Vagina (tissue), 2 donors: Measurements from ENCODE around the gene GRAMD2A. TPM values are rescaled to one million over a fixed set of nuclear protein-coding genes. Genes with fewer than 3 reads are reported as not detected.

Source experiments
- DNase-seq, 2 donors: peaks; one replicate each; pipeline ENCODE4 v3.0.0-alpha.2; 2017; ENCODE audit errors: extremely low spot score in 2 of 2
- H3K27ac ChIP-seq: fragments of 200-600 bp; sonication (generic); one replicate; pipeline ENCODE4 v1.5.1; 2019
- H3K27me3 ChIP-seq: fragments of 200-600 bp; sonication (generic); one replicate; pipeline ENCODE4 v1.5.1; 2019
- H3K36me3 ChIP-seq, 2 donors: fragments of 200-600 bp; sonication (generic); one replicate each; pipeline ENCODE4 v1.5.1; 2017 to 2019
- H3K4me1 ChIP-seq: fragments of 200-600 bp; sonication (generic); one replicate; pipeline ENCODE4 v1.5.1; 2019
- H3K4me3 ChIP-seq, 2 donors: fragments of 200-600 bp; sonication (generic); 1 replicate in 1 of 2; 2 replicates in 1 of 2; pipeline ENCODE4 v1.5.1; 2016 to 2019
- H3K9me3 ChIP-seq: fragments of 200-600 bp; sonication (generic); one replicate; pipeline ENCODE4 v1.5.1; 2019
- CTCF ChIP-seq, 3 experiments: fragments of 450-650 bp in 2 of 3; fragments of 200-600 bp in 1 of 3; sonication (generic) in 1 of 3; IDR thresholded peaks; one replicate each; pipeline ENCODE4 v1.5.1; 2017 to 2019; ENCODE audit warnings: antibody characterized with exemption in 3 of 3, mild to moderate bottlenecking in 2 of 3, moderate library complexity in 2 of 3
- POLR2A ChIP-seq, 2 donors: fragments of 450-650 bp; IDR thresholded peaks; one replicate each; pipeline ENCODE4 v1.6.1; 2017; ENCODE audit warnings: antibody characterized with exemption in 2 of 2, mild to moderate bottlenecking in 2 of 2, moderate library complexity in 2 of 2
- POLR2AphosphoS5 ChIP-seq, 2 donors: sonication (generic); formaldehyde crosslinking; IDR thresholded peaks; one replicate each; pipeline ENCODE4 v1.9.0; 2017; ENCODE audit warnings: antibody characterized with exemption in 2 of 2, mild to moderate bottlenecking in 2 of 2, low read depth in 1 of 2; ENCODE audit not compliant: insufficient read depth in 1 of 2
- intact Hi-C: fragments of 100-400 bp; cut with DNase I; formaldehyde crosslinking; loops from one replicate; pipeline ENCODE4 v1.15.1; 2023
- total RNA-seq: library from RNA; depleted of rRNA; stranded (reverse); fragments of >200 nt; gene quantifications from one replicate; pipeline ENCODE4 v1.2.3, GENCODE V29; 2016

GRAMD2A gene
- total RNA-seq, 1 donor from 2014 or later = 7.4 TPM

- no peak for DNase-seq
- intact Hi-C loops = no loop called here
- no peak for TF ChIP-seq POLR2A (IDR thresholded peaks at IDR 0.05)
- no peak for TF ChIP-seq POLR2AphosphoS5 (IDR thresholded peaks at IDR 0.05; ENCODE audit: insufficient read depth in 1 of 2, low read depth in 1 of 2)
- TF ChIP-seq CTCF (IDR thresholded peaks at IDR 0.05) = no peak
- Histone ChIP-seq H3K36me3 (peaks cover 5 to 38% of the 10 kb centered on the region in 2 donors), H3K27me3 (no peaks in the 10 kb centered on the region), H3K4me1 (peaks cover 52% of the 10 kb centered on the region), H3K4me3 (no peak overlapping the region), H3K9me3 (no peaks in the 10 kb centered on the region), H3K27ac (peak overlapping the region; percentile 28)
These were observed 23.1 kb upstream of the GRAMD2A start for GRCh38 chr15:72220687-72221086.

- peaks cover 5 to 70% of the 10 kb centered on the region in 2 donors for H3K36me3 ChIP-seq
- no peak overlapping the region for H3K4me3 ChIP-seq
- H3K9me3 ChIP-seq = no peaks in the 10 kb centered on the region
- H3K27me3 ChIP-seq = no peaks in the 10 kb centered on the region
- no peak for TF ChIP-seq CTCF (IDR thresholded peaks at IDR 0.05)
- TF ChIP-seq POLR2AphosphoS5 (IDR thresholded peaks at IDR 0.05; ENCODE audit: insufficient read depth in 1 of 2, low read depth in 1 of 2) = no peak
- TF ChIP-seq POLR2A (IDR thresholded peaks at IDR 0.05) = no peak
- intact Hi-C loops = no loop called here
- H3K4me1 ChIP-seq = peaks cover 20% of the 10 kb centered on the region
- DNase-seq = no peak
- no peak overlapping the region for H3K27ac ChIP-seq
These were observed 19.6 kb upstream of the GRAMD2A start for GRCh38 chr15:72217216-72217615.

- peaks cover 5 to 81% of the 10 kb centered on the region in 2 donors for H3K36me3 ChIP-seq
- H3K27me3 ChIP-seq = no peaks in the 10 kb centered on the region
- H3K4me3 ChIP-seq = no peak overlapping the region
- intact Hi-C loops = no loop called here
- no peaks in the 10 kb centered on the region for H3K9me3 ChIP-seq
- no peak for DNase-seq
- TF ChIP-seq CTCF (IDR thresholded peaks at IDR 0.05) (no peak), POLR2AphosphoS5 (IDR thresholded peaks at IDR 0.05; ENCODE audit: insufficient read depth in 1 of 2, low read depth in 1 of 2) (no peak), POLR2A (IDR thresholded peaks at IDR 0.05) (no peak)
- H3K4me1 ChIP-seq = peaks cover 12% of the 10 kb centered on the region
- no peak overlapping the region for H3K27ac ChIP-seq
These were observed 18.5 kb upstream of the GRAMD2A start for GRCh38 chr15:72216079-72216478.

- intact Hi-C loops = loop anchor here (10.0 kb wide), 1 partner anchor 67 kb away; the partner anchor contains the start of gene PARP6
- DNase-seq = no peak
- peaks cover 5 to 98% of the 10 kb centered on the region in 2 donors for H3K36me3 ChIP-seq
These were observed 10.0 kb upstream of the GRAMD2A start for GRCh38 chr15:72207558-72208085.

More at GRCh38 chr15:72207558-72208085, 10.0 kb upstream of the GRAMD2A start:
- Histone ChIP-seq H3K4me3 (no peak overlapping the region), H3K27ac (no peak overlapping the region), H3K4me1 (peaks cover 16% of the 10 kb centered on the region), H3K27me3 (no peaks in the 10 kb centered on the region), H3K9me3 (no peaks in the 10 kb centered on the region)
- TF ChIP-seq POLR2AphosphoS5 (IDR thresholded peaks at IDR 0.05; ENCODE audit: insufficient read depth in 1 of 2, low read depth in 1 of 2) (no peak), POLR2A (IDR thresholded peaks at IDR 0.05) (no peak), CTCF (IDR thresholded peaks at IDR 0.05) (no peak)
